ENCODE measurements around the gene ANKRD49.
A peak's percentile ranks its signal among the peaks of the same experiment; 100 is the strongest.

Gene ANKRD49

GRCh38 chr11:94546886-94547285, 53.1 kb downstream of the ANKRD49 start:
- H3K27ac ChIP-seq (ENCODE audit: low read length) = no peak overlapping the region
- H3K27me3 ChIP-seq (ENCODE audit: insufficient read depth, low read length) = peaks cover 37% of the 10 kb centered on the region
- no peaks in the 10 kb centered on the region for H3K9me3 ChIP-seq (ENCODE audit: insufficient read depth, low read depth, low read length)
- H3K4me3 ChIP-seq (ENCODE audit: low read length) = peak overlapping the region; percentile 73
- no peak overlapping the region for H3K9ac ChIP-seq (ENCODE audit: low read depth, low read length)
- no peaks in the 10 kb centered on the region for H3K36me3 ChIP-seq (ENCODE audit: insufficient read depth, low read depth, low read length)
- H3K4me1 ChIP-seq (ENCODE audit: insufficient read depth, low read length) = peaks cover 12% of the 10 kb centered on the region; the same call in 1 of the 2 replicates

DNA sequence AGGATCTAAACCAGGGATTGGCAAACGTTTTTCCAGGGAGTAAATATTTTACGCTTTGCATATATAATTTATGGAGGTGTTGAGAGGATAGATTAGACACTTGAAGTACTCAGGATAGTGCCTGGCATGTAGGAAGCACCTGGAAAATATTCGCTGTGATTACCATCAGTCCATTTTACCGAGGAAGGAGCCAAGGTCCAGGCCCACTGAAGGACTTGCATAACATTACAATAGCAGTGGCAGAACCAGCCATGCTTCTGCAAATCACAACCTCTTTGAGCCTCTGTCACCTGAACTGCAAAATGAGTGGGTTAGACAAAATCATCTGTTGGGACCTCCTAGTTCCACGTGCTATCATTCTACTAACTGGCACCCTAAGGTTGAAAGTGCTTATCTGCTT, 55.4 kb downstream of the ANKRD49 start:
- Histone ChIP-seq H3K27me3 (ENCODE audit: insufficient read depth, low read length) (peaks cover 29% of the 10 kb centered on the region), H3K27ac (ENCODE audit: low read length) (no peak overlapping the region), H3K4me3 (ENCODE audit: low read length) (no peak overlapping the region), H3K4me1 (ENCODE audit: insufficient read depth, low read length) (peaks cover 12% of the 10 kb centered on the region; the same call in 1 of the 2 replicates), H3K9ac (ENCODE audit: low read depth, low read length) (no peak overlapping the region), H3K36me3 (ENCODE audit: insufficient read depth, low read depth, low read length) (no peaks in the 10 kb centered on the region), H3K9me3 (ENCODE audit: insufficient read depth, low read depth, low read length) (no peaks in the 10 kb centered on the region)
